Neural cell (in vitro differentiated cells): ENCODE results near the gene PPP1R15B. TPM values are rescaled to one million over a fixed set of nuclear protein-coding genes. Genes with fewer than 3 reads are reported as not detected.
A peak's percentile ranks its signal among the peaks of the same experiment; 100 is the strongest.

Source experiments
- H2AFZ ChIP-seq: fragments of 200-600, 300-800 bp; sonication (generic), shearing (Covaris generic); 2 replicates; pipeline ENCODE4 v1.6.0; 2014; ENCODE audit warnings: low read depth, mild to moderate bottlenecking, antibody characterized with exemption, low read length, moderate library complexity
- H3F3A ChIP-seq: fragments of 200-600 bp; shearing (Covaris generic); 2 replicates; pipeline ENCODE4 v1.6.1; 2016; ENCODE audit warnings: mild to moderate bottlenecking, moderate library complexity, mixed read lengths, antibody characterized with exemption, low read length; ENCODE audit not compliant: insufficient read depth, poor library complexity, severe bottlenecking
- H3K27ac ChIP-seq: fragments of 200-600, 300-800 bp; sonication (generic), shearing (Covaris generic); 2 replicates; pipeline ENCODE4 v1.5.1; 2014; ENCODE audit warnings: mild to moderate bottlenecking, low read length, moderate library complexity
- H3K27me3 ChIP-seq: fragments of 300-800, 200-600 bp; sonication (generic), shearing (Covaris generic); 2 replicates; pipeline ENCODE4 v1.6.0; 2014; ENCODE audit warnings: mild to moderate bottlenecking, low read depth, low read length, moderate library complexity; ENCODE audit not compliant: insufficient read depth
- H3K36me3 ChIP-seq: fragments of 300-800, 200-600 bp; sonication (generic), shearing (Covaris generic); 2 replicates; pipeline ENCODE4 v1.5.1; 2014; ENCODE audit warnings: mild to moderate bottlenecking, antibody characterized with exemption, low read length, moderate library complexity; ENCODE audit not compliant: insufficient read depth
- H3K4me2 ChIP-seq: fragments of 300-800, 200-600 bp; sonication (generic), shearing (Covaris generic); 2 replicates; pipeline ENCODE4 v1.6.0; 2014; ENCODE audit warnings: mild to moderate bottlenecking, low read length
- H3K4me3 ChIP-seq: fragments of 300-800, 200-600 bp; sonication (generic), shearing (Covaris generic); 2 replicates; pipeline ENCODE4 v1.5.1; 2014; ENCODE audit warnings: mild to moderate bottlenecking, low read length, moderate library complexity
- H3K79me2 ChIP-seq: fragments of 200-600 bp; shearing (Covaris generic); replicated peaks from 2 replicates; pipeline ENCODE4 v1.6.0; 2014; ENCODE audit warnings: mild to moderate bottlenecking, low read length, moderate library complexity; ENCODE audit not compliant: insufficient read depth
- H3K9ac ChIP-seq: fragments of 300-800, 200-600 bp; sonication (generic), shearing (Covaris generic); 2 replicates; pipeline ENCODE4 v1.6.1; 2016; ENCODE audit warnings: mild to moderate bottlenecking, low read length, mixed read lengths
- H3K9me2 ChIP-seq: fragments of 200-600 bp; shearing (Covaris generic); 2 replicates; pipeline ENCODE4 v1.6.1; 2016; ENCODE audit warnings: mild to moderate bottlenecking, low read length, mixed read lengths; ENCODE audit not compliant: insufficient read depth
- H3K9me3 ChIP-seq: fragments of 200-600, 300-800 bp; sonication (generic), shearing (Covaris generic); 2 replicates; pipeline ENCODE4 v1.6.1; 2016; ENCODE audit warnings: mild to moderate bottlenecking, mixed run types, low read length, moderate library complexity, mixed read lengths
- H4K20me1 ChIP-seq: fragments of 200-600 bp; shearing (Covaris generic); 2 replicates; pipeline ENCODE4 v1.6.1; 2016; ENCODE audit warnings: mild to moderate bottlenecking, mixed run types; ENCODE audit not compliant: insufficient read depth
- EP300 ChIP-seq: fragments of 450-650 bp; conservative IDR thresholded peaks from 2 replicates; pipeline ENCODE4 v1.6.1; 2014; ENCODE audit warnings: antibody characterized with exemption, mild to moderate bottlenecking, moderate library complexity; ENCODE audit not compliant: poor library complexity, severe bottlenecking
- EZH2 ChIP-seq: fragments of 200-600, 300-800 bp; shearing (Covaris generic), sonication (generic); IDR thresholded peaks from 2 replicates; pipeline ENCODE4 v1.6.1; 2014; ENCODE audit warnings: antibody characterized with exemption, low read length, borderline replicate concordance, mild to moderate bottlenecking; ENCODE audit not compliant: insufficient read depth, poor library complexity, severe bottlenecking
- MXI1 ChIP-seq: fragments of 450-650 bp; conservative IDR thresholded peaks from 2 replicates; pipeline ENCODE4 v1.6.1; 2014; ENCODE audit warnings: antibody characterized with exemption, mild to moderate bottlenecking; ENCODE audit not compliant: poor library complexity, severe bottlenecking
- POLR2AphosphoS5 ChIP-seq: IDR thresholded peaks from 2 replicates; pipeline ENCODE4 v1.6.1; 2012
- RAD21 ChIP-seq: fragments of 450-650 bp; conservative IDR thresholded peaks from 2 replicates; pipeline ENCODE4 v1.6.1; 2014; ENCODE audit warnings: antibody characterized with exemption, mild to moderate bottlenecking, moderate library complexity
- SMC3 ChIP-seq: fragments of 450-650 bp; conservative IDR thresholded peaks from 2 replicates; pipeline ENCODE4 v1.6.1; 2014; ENCODE audit warnings: antibody characterized with exemption, mild to moderate bottlenecking, moderate library complexity; ENCODE audit not compliant: poor library complexity
- TAF1 ChIP-seq: IDR thresholded peaks from 2 replicates; pipeline ENCODE4 v1.6.1; 2012; ENCODE audit warnings: low read depth
- polyA plus RNA-seq: library from polyadenylated mRNA; depleted of rRNA; stranded (reverse); fragments of >200 nt; gene quantifications from 2 replicates; pipeline ENCODE4 v1.2.3, GENCODE V29; 2014
- TF ChIP-seq, protein P1 (sequence below): fragments of 450-650 bp; IDR thresholded peaks from 2 replicates; pipeline ENCODE4 v1.5.1; 2014; ENCODE audit warnings: antibody characterized with exemption, mild to moderate bottlenecking, moderate library complexity; ENCODE audit not compliant: poor library complexity, severe bottlenecking
- TF ChIP-seq, protein P2 (sequence below): IDR thresholded peaks from 2 replicates; pipeline ENCODE4 v1.6.1; 2012; ENCODE audit warnings: borderline replicate concordance

The PPP1R15B gene
- polyA plus RNA-seq, 1 donor from 2014 or later: 30.1 TPM

DNA sequence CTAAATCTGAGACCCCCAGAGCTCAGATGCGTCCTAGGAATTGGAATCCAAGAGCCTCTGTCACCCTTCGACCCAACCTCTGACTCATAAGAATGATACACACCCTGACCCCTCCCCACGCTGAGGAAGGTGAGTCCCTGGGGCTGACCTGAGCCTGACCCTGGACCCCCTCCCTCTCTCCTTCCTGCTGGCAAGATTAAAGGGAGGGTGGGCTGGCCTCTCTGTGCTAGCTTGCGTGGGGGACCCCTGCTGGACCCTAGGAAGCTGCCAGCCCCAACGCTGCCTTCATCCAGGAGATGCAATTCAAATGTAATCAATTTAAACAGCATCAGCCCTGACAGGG, 52.5 kb downstream of the PPP1R15B start:
- peak; percentile 38 for TF ChIP-seq RAD21
- TF ChIP-seq, protein P1, sequence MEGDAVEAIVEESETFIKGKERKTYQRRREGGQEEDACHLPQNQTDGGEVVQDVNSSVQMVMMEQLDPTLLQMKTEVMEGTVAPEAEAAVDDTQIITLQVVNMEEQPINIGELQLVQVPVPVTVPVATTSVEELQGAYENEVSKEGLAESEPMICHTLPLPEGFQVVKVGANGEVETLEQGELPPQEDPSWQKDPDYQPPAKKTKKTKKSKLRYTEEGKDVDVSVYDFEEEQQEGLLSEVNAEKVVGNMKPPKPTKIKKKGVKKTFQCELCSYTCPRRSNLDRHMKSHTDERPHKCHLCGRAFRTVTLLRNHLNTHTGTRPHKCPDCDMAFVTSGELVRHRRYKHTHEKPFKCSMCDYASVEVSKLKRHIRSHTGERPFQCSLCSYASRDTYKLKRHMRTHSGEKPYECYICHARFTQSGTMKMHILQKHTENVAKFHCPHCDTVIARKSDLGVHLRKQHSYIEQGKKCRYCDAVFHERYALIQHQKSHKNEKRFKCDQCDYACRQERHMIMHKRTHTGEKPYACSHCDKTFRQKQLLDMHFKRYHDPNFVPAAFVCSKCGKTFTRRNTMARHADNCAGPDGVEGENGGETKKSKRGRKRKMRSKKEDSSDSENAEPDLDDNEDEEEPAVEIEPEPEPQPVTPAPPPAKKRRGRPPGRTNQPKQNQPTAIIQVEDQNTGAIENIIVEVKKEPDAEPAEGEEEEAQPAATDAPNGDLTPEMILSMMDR: no peak
- TF ChIP-seq, protein P2, sequence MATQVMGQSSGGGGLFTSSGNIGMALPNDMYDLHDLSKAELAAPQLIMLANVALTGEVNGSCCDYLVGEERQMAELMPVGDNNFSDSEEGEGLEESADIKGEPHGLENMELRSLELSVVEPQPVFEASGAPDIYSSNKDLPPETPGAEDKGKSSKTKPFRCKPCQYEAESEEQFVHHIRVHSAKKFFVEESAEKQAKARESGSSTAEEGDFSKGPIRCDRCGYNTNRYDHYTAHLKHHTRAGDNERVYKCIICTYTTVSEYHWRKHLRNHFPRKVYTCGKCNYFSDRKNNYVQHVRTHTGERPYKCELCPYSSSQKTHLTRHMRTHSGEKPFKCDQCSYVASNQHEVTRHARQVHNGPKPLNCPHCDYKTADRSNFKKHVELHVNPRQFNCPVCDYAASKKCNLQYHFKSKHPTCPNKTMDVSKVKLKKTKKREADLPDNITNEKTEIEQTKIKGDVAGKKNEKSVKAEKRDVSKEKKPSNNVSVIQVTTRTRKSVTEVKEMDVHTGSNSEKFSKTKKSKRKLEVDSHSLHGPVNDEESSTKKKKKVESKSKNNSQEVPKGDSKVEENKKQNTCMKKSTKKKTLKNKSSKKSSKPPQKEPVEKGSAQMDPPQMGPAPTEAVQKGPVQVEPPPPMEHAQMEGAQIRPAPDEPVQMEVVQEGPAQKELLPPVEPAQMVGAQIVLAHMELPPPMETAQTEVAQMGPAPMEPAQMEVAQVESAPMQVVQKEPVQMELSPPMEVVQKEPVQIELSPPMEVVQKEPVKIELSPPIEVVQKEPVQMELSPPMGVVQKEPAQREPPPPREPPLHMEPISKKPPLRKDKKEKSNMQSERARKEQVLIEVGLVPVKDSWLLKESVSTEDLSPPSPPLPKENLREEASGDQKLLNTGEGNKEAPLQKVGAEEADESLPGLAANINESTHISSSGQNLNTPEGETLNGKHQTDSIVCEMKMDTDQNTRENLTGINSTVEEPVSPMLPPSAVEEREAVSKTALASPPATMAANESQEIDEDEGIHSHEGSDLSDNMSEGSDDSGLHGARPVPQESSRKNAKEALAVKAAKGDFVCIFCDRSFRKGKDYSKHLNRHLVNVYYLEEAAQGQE: no peak
- TF ChIP-seq POLR2AphosphoS5: no peak
- peak; percentile 51 for TF ChIP-seq TAF1
- TF ChIP-seq MXI1: no peak
- TF ChIP-seq SMC3: peak; percentile 39
- Histone ChIP-seq H3K4me2 (peak overlapping the region; percentile 88), H3K79me2 (peaks cover 41% of the 10 kb centered on the region), H2AFZ (peak overlapping the region; percentile 35), H4K20me1 (no peaks in the 10 kb centered on the region), H3K4me3 (peak overlapping the region; percentile 83), H3K36me3 (no peaks in the 10 kb centered on the region), H3K9ac (peak overlapping the region; percentile 95), H3K9me2 (no peaks in the 10 kb centered on the region), H3K27me3 (peaks cover under 1% of the 10 kb centered on the region), H3F3A (peaks cover 4% of the 10 kb centered on the region), H3K27ac (peak overlapping the region; percentile 99), H3K9me3 (no peaks in the 10 kb centered on the region)

DNA sequence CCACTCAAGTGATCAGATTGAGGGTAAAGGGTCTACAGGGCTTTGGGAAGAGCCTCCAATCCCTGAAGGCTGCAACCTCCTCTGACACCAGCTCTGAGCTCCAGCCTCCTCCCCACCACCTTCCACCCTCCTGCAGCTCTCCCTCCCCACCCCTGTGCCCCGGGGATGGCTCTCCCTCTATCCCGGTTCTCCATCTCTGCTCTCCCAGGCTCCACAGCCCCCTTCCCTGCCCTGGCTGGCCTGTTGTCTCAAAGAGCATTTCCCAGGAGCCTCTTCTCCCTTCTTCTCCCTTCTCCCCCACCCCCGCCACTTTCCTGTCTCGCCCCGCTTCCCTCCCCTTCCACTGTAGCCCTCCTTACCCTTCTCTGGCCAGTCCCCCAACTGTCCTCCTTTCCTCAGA, 53.0 kb downstream of the PPP1R15B start:
- peak overlapping the region; percentile 83 for H3K4me3 ChIP-seq
- H3K9me3 ChIP-seq: no peaks in the 10 kb centered on the region
- H3K9me2 ChIP-seq: no peaks in the 10 kb centered on the region
- peaks cover 46% of the 10 kb centered on the region for H3K79me2 ChIP-seq
- peak overlapping the region; percentile 95 for H3K9ac ChIP-seq
- H3F3A ChIP-seq: peaks cover 4% of the 10 kb centered on the region
- peak overlapping the region; percentile 99 for H3K27ac ChIP-seq
- TF ChIP-seq EZH2: no peak
- TF ChIP-seq, protein P1: no peak
- TF ChIP-seq RAD21: no peak
- TF ChIP-seq EP300: no peak
- TF ChIP-seq POLR2AphosphoS5: no peak
- TF ChIP-seq SMC3: no peak
- TF ChIP-seq, protein P2: no peak
- no peak for TF ChIP-seq MXI1
- TF ChIP-seq TAF1: no peak
- no peaks in the 10 kb centered on the region for H3K36me3 ChIP-seq
- H4K20me1 ChIP-seq: no peaks in the 10 kb centered on the region
- H3K4me2 ChIP-seq: peak overlapping the region; percentile 88
- no peaks in the 10 kb centered on the region for H3K27me3 ChIP-seq
- H2AFZ ChIP-seq: peak overlapping the region; percentile 35
